NCI-H748 (cell line): ENCODE results near the gene EFCAB9.

Experiments
- DNase-seq: peaks from one replicate; lab custom pipeline; 2025; ENCODE audit not compliant: unreplicated experiment; lab: John Stamatoyannopoulos, UW

EFCAB9 gene

DNA sequence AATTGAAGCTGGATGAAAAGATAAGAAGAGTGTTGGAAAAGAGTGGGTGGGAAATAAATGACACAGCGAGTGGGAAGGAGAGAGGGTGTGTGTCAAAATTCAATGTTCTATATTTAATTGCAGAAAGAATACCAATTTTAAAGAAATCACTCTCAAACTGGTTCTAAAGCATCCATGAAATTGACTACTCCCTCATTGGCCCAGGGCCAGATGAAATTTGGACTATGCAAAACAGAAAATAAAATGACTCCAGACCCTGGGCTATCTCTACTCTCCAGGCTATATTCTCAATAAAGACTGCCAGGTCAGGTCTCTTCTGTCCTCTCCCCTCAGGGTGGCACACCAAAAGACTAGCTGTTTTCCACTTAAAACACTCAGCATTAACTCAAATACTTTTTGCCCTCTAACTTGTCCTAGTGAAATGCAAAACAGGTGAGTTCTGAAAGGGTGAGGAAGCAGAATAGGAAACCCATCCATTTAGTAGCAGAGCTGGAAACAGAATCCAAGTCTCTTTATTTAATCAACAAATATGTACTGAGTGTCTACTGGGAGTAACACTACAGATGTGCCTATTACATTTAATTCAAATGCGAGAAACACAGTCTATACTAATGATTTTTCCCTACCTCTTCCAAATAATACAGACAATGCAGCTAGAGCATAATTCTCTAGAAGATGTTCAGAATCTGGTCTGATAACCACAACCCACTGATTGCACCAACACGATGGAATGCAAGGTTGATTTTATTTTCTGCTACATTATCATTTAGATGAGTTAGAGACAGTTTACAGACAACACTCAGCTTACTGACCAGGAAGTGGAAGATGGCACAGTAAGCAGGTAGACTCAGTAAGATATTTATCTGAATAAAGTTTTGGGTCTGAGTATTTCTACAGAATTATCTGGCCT lies 42.1 kb downstream of the EFCAB9 start:
- no peak for DNase-seq

DNA sequence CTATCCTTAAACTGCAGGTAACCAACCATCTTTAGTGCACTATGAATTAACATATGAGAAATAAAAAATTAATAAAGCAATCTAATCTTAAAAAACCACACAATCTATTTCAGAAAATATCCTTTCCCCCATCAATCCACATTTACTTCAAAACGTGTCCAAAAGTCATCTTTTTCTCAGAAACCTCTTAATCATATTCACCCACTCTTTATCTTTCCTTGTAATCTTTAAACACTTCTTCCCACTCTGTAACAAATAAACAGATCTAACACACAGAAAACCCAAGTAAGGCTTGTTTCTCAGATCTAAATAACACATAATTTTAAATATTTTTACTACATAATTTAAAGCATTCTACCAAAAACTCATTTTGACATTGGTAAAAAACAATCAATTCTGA lies 44.4 kb downstream of the EFCAB9 start:
- no peak for DNase-seq

DNA sequence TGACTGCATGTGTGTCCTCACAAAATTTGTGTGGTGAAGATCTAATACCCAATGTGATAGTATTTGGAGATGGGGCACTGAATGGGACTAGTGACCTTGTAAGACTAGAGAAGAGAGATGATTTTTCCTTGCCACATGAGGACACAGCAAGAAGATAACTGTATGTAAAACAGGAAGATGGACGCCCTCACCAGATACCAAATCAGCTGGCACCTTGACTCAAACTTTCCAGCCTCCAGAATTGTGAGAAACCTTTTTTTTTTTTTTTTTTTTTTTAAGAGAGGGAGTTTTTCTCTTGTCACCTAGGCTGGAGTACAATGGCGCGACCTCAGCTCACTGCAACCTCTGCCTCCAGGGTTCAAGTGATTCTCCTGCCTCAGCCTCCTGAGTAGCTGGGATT lies 49.3 kb downstream of the EFCAB9 start:
- no peak for DNase-seq

DNA sequence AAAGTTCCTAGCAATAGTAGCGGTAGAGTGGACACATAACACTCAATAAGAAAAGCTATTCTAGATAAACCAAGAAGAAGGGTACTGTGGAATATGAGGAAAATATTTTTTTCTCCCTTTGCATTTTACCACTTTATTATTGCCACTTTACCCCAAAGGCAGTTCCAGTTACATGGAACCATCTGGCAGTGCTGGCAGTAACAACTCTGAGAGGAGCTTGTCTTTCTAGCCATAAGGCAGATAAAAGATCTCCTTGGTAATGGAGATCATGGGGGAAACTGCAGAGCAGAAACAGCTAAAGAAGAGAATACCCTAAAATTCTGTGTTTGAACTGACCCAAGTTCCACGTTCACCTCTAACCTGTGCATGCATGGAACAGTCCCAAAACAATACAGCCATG lies 51.1 kb downstream of the EFCAB9 start:
- DNase-seq: no peak

DNA sequence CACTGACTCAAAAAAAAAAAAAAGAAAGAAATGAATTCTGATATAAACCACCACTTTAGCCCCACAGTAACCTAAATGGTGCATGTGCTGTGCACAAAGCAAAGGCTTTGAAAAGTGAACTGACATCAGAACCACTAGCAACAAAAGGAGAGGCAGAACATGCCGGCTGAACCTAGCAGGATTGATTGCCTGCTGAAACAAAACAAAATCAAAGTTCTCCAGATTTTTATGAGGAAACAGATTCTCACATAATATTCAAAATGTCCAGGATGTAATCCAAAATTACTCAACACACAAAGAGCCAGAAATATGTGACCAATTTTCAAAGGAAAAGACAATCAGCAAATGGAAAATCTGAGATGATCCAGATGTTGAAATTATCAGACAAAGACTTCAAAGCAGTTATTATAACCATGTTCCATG lies 51.7 kb downstream of the EFCAB9 start:
- no peak for DNase-seq

DNA sequence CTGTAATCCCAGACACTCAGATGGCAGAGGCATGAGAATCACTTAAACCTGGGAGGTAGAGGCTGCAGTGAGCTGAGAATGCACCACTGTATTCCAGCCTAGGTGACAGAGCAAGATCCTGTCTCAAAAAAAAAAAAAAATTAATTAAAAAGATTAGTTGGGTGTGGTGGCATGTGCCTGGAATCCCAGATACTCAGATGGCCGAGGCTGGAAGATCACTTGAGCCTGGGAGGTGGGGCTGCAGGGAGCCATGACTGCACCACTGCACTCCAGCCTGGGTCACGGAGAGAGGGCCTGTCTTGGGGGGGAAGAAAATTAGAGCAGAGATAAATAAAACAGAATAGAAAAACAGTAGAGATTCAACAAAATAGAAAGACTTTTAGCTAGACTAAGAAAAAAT lies 54.7 kb downstream of the EFCAB9 start:
- DNase-seq: no peak

DNA sequence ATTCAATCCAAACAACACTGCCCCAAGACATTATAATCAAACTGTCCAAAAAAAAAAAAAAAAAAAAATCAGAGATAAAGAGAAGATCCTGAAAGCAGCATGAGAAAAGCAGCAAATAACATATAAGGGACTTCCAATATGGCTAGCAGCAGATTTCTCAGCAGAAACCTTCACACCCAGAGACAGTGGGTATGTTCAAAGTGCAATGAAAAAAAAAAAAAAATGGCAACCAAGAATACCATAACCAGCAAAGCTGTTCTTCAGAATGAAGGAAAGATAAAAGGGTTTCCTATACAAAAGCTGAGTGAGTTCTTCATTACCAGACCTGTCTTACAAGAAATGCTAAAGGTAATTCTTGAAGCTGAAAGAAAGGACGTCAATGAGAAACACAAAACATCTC lies 57.4 kb downstream of the EFCAB9 start:
- DNase-seq: no peak

DNA sequence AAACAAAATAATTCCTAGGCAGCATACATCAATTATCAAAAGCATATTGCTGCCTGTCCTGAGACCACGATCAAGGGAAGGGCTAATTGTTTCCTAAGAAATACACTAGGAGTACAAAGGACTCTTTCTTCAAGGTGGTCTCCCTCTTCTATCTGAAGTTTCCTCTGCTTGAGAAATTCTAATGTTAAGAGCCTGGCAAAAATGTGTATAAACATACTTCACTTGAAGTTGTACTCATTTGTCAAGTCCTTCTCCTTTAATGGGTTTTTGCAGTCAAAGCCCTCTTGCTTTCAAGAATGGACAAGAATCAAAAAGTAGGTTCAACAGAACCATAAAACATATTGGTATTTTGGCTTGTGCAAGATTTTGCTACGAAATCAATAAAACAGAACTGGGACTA lies 58.5 kb downstream of the EFCAB9 start:
- no peak for DNase-seq
